ENCODE data around the gene BCAR3.

The BCAR3 gene

GRCh38 chr1:93668121-93668520 is 13.5 kb downstream of the BCAR3 start:
- DNase-seq (ENCODE audit: low read depth), result no peak
- no peak for TF ChIP-seq CTCF (IDR thresholded peaks at IDR 0.05; ENCODE audit: low read depth, low read length, missing control alignments)
- in situ Hi-C loops (cut with HindIII; ENCODE audit: low sequenced_read_pairs), result loop anchor here (25.0 kb wide), 1 partner anchor 169 kb away; no protein-coding TSS in a partner anchor
- no peak overlapping the region for H3K4me3 ChIP-seq (ENCODE audit: low read depth, low read length)

- in situ Hi-C loops (cut with HindIII; ENCODE audit: low sequenced_read_pairs), result loop anchor here (25.0 kb wide), 1 partner anchor 170 kb away; no protein-coding TSS in a partner anchor
- no peak for TF ChIP-seq CTCF (IDR thresholded peaks at IDR 0.05; ENCODE audit: low read depth, low read length, missing control alignments)
- no peak overlapping the region for H3K4me3 ChIP-seq (ENCODE audit: low read depth, low read length)
- DNase-seq (ENCODE audit: low read depth), result no peak
Measured at GRCh38 chr1:93667642-93668041, 14.0 kb downstream of the BCAR3 start.

- in situ Hi-C loops (cut with HindIII; ENCODE audit: low sequenced_read_pairs), result loop anchor here (25.0 kb wide), 1 partner anchor 171 kb away; no protein-coding TSS in a partner anchor
- no peak for DNase-seq (ENCODE audit: low read depth)
- no peak overlapping the region for H3K4me3 ChIP-seq (ENCODE audit: low read depth, low read length)
- no peak for TF ChIP-seq CTCF (IDR thresholded peaks at IDR 0.05; ENCODE audit: low read depth, low read length, missing control alignments)
Measured at GRCh38 chr1:93666613-93667384, 14.8 kb downstream of the BCAR3 start.

GRCh38 chr1:93665015-93665414 is 16.6 kb downstream of the BCAR3 start:
- no peak for TF ChIP-seq CTCF (IDR thresholded peaks at IDR 0.05; ENCODE audit: low read depth, low read length, missing control alignments)
- in situ Hi-C loops (cut with HindIII; ENCODE audit: low sequenced_read_pairs), result loop anchor here (25.0 kb wide), 1 partner anchor 172 kb away; no protein-coding TSS in a partner anchor
- no peak overlapping the region for H3K4me3 ChIP-seq (ENCODE audit: low read depth, low read length)
- DNase-seq (ENCODE audit: low read depth), result no peak

GRCh38 chr1:93663208-93663614 is 18.4 kb downstream of the BCAR3 start:
- DNase-seq (ENCODE audit: low read depth), result no peak
- H3K4me3 ChIP-seq (ENCODE audit: low read depth, low read length), result no peak overlapping the region
- in situ Hi-C loops (cut with HindIII; ENCODE audit: low sequenced_read_pairs), result loop anchor here (25.0 kb wide), 1 partner anchor 174 kb away; no protein-coding TSS in a partner anchor
- no peak for TF ChIP-seq CTCF (IDR thresholded peaks at IDR 0.05; ENCODE audit: low read depth, low read length, missing control alignments)

- DNase-seq (ENCODE audit: low read depth), result no peak
- no peak overlapping the region for H3K4me3 ChIP-seq (ENCODE audit: low read depth, low read length)
- in situ Hi-C loops (cut with HindIII; ENCODE audit: low sequenced_read_pairs), result loop anchor here (25.0 kb wide), 1 partner anchor 175 kb away; no protein-coding TSS in a partner anchor
- TF ChIP-seq CTCF (IDR thresholded peaks at IDR 0.05; ENCODE audit: low read depth, low read length, missing control alignments), result no peak
Measured at GRCh38 chr1:93662481-93663207, 19.0 kb downstream of the BCAR3 start.
